AG09319 (cell line): Measurements from ENCODE around the gene SLC17A7.

Experiments used
- DNase-seq: peaks from one replicate; pipeline ENCODE4 v3.0.0-alpha.2; 2010; ENCODE audit warnings: low read depth; ENCODE audit errors: extremely low read depth
- CTCF ChIP-seq: IDR thresholded peaks from 2 replicates; pipeline ENCODE4 v1.5.1; 2011; ENCODE audit warnings: low read depth, mild to moderate bottlenecking, inconsistent platforms, low read length, moderate library complexity

Gene SLC17A7

GRCh38 chr19:49433240-49433901, 8.0 kb downstream of the SLC17A7 start:
- no peak for DNase-seq
- TF ChIP-seq CTCF, result no peak

- no peak for DNase-seq
- no peak for TF ChIP-seq CTCF
These were observed 8.9 kb downstream of the SLC17A7 start for GRCh38 chr19:49432141-49433073.

- no peak for DNase-seq
These were observed 10.0 kb downstream of the SLC17A7 start for GRCh38 chr19:49431330-49431749.

GRCh38 chr19:49430678-49431329, 10.5 kb downstream of the SLC17A7 start:
- no peak; the same call in none of the 2 replicates for TF ChIP-seq CTCF
- no peak for DNase-seq

More at GRCh38 chr19:49431330-49431749, 10.0 kb downstream of the SLC17A7 start:
- TF ChIP-seq CTCF, result no peak

- no peak for TF ChIP-seq CTCF
- no peak for DNase-seq
These were observed 11.1 kb downstream of the SLC17A7 start for GRCh38 chr19:49430172-49430677.

- DNase-seq, result no peak
- no peak for TF ChIP-seq CTCF
These were observed 12.5 kb downstream of the SLC17A7 start for GRCh38 chr19:49428547-49429451.
